Liver (tissue), 9 donors: ENCODE data around the gene ELMO2. TPM values are rescaled to one million over a fixed set of nuclear protein-coding genes. Genes with fewer than 3 reads are reported as not detected.

Source experiments
- DNase-seq: peaks from one replicate; pipeline ENCODE4 v3.0.0-alpha.2; 2017; ENCODE audit warnings: low spot score
- H3K27ac ChIP-seq, 2 donors: one replicate each; pipeline ENCODE4 v1.7.0; 2013; ENCODE audit warnings: inconsistent platforms in 2 of 2, low read length in 2 of 2, control low read depth in 1 of 2, low read depth in 1 of 2, mild to moderate bottlenecking in 1 of 2
- H3K27me3 ChIP-seq, 4 donors: one replicate each; pipeline versions ENCODE4 v1.6.1 to v1.7.0; 2013; ENCODE audit warnings: low read length in 3 of 4, inconsistent platforms in 1 of 4, mild to moderate bottlenecking in 1 of 4, moderate library complexity in 1 of 4; ENCODE audit not compliant: control insufficient read depth in 4 of 4, insufficient read depth in 4 of 4
- H3K36me3 ChIP-seq, 4 donors: one replicate each; pipeline versions ENCODE4 v1.6.1 to v1.7.0; 2013; ENCODE audit warnings: low read length in 3 of 4, mild to moderate bottlenecking in 3 of 4, low read depth in 1 of 4, moderate library complexity in 1 of 4; ENCODE audit not compliant: control insufficient read depth in 4 of 4, insufficient read depth in 3 of 4
- H3K4me1 ChIP-seq, 4 donors: one replicate each; pipeline versions ENCODE4 v1.6.1 to v1.7.0; 2013; ENCODE audit warnings: low read length in 3 of 4, mild to moderate bottlenecking in 3 of 4, moderate library complexity in 1 of 4; ENCODE audit not compliant: control insufficient read depth in 4 of 4, insufficient read depth in 4 of 4
- H3K4me3 ChIP-seq, 3 donors: one replicate each; pipeline versions ENCODE4 v1.6.1 to v1.7.0; 2013; ENCODE audit warnings: low read length in 3 of 3, control low read depth in 1 of 3, low read depth in 1 of 3, mild to moderate bottlenecking in 1 of 3
- H3K9ac ChIP-seq, 2 donors: one replicate each; pipeline ENCODE4 v1.7.0; 2013; ENCODE audit warnings: low read length in 2 of 2, mild to moderate bottlenecking in 2 of 2, moderate library complexity in 2 of 2, control low read depth in 1 of 2, low read depth in 1 of 2
- H3K9me3 ChIP-seq, 4 donors: one replicate each; pipeline versions ENCODE4 v1.6.1 to v1.7.0; 2013; ENCODE audit warnings: low read length in 3 of 4; ENCODE audit not compliant: control insufficient read depth in 4 of 4
- ATF3 ChIP-seq: IDR thresholded peaks from 2 replicates; pipeline ENCODE4 v1.6.1; 2016; ENCODE audit warnings: antibody characterized with exemption
- EGR1 ChIP-seq, 2 donors: IDR thresholded peaks; 2 replicates each; pipeline ENCODE4 v1.6.1; 2016 to 2018; ENCODE audit warnings: antibody characterized with exemption in 2 of 2, low read depth in 2 of 2
- FOXA1 ChIP-seq: IDR thresholded peaks from 2 replicates; pipeline ENCODE4 v1.6.1; 2016; ENCODE audit warnings: antibody characterized with exemption
- FOXA2 ChIP-seq: IDR thresholded peaks from 2 replicates; pipeline ENCODE4 v1.6.1; 2016; ENCODE audit warnings: antibody characterized with exemption
- HNF4A ChIP-seq, 2 donors: conservative IDR thresholded peaks; 2 replicates each; pipeline ENCODE4 v1.6.1; 2016; ENCODE audit warnings: antibody characterized with exemption in 2 of 2, mild to moderate bottlenecking in 2 of 2
- HNF4G ChIP-seq: IDR thresholded peaks from 2 replicates; pipeline ENCODE4 v1.6.1; 2016; ENCODE audit warnings: antibody characterized with exemption
- MAX ChIP-seq: IDR thresholded peaks from 2 replicates; pipeline ENCODE4 v1.6.1; 2016; ENCODE audit warnings: antibody characterized with exemption
- NR2F2 ChIP-seq: IDR thresholded peaks from 2 replicates; pipeline ENCODE4 v1.6.1; 2016; ENCODE audit warnings: antibody characterized with exemption
- RAD21 ChIP-seq, 2 donors: IDR thresholded peaks; 2 replicates each; pipeline ENCODE4 v1.6.1; 2016; ENCODE audit warnings: antibody characterized with exemption in 2 of 2, mild to moderate bottlenecking in 2 of 2
- RXRA ChIP-seq, 2 donors: IDR thresholded peaks; 2 replicates each; pipeline ENCODE4 v1.6.1; 2017 to 2018; ENCODE audit warnings: antibody characterized with exemption in 2 of 2, mild to moderate bottlenecking in 1 of 2
- TAF1 ChIP-seq: conservative IDR thresholded peaks from 2 replicates; pipeline ENCODE4 v1.6.1; 2016; ENCODE audit warnings: antibody characterized with exemption, mild to moderate bottlenecking
- ZBTB33 ChIP-seq: IDR thresholded peaks from 2 replicates; pipeline ENCODE4 v1.6.1; 2016; ENCODE audit warnings: antibody characterized with exemption
- whole genome bisulfite sequencing: extraction: QIAGEN DNeasy Blood & Tissue Kit; methylation state at CpG from one replicate; pipeline ENCODE4 v1.1.7; 2013; 5-methylcytosine and 5-hydroxymethylcytosine counted together
- polyA plus RNA-seq, 2 donors: library from polyadenylated mRNA; stranded (reverse) in 1 of 2; unstranded in 1 of 2; fragments of 200-250 nt in 1 of 2; fragments of >200 nt in 1 of 2; fragmentation: Nextera tagmentation in 1 of 2; extraction: Ambion mirVana in 1 of 2; gene quantifications; one replicate each; pipeline versions ENCODE4 v1.2.1 to v1.2.3, GENCODE V29; 2013 to 2015
- total RNA-seq, 2 donors: library from RNA; depleted of rRNA; stranded (reverse); fragments of >200 nt; gene quantifications; one replicate each; pipeline ENCODE4 v1.2.3, GENCODE V29; 2014
- TF ChIP-seq, protein P1 (sequence below): fragments of 150-350 bp; IDR thresholded peaks from 2 replicates; pipeline ENCODE4 v1.5.1; 2017; ENCODE audit warnings: improper control_type of control experiment, low read depth, low read length; ENCODE audit not compliant: missing input control
- donor health status: healthy.
- donor health status: healthy.
- donor health status: healthy.
- donor health status: healthy.
- donor health status: healthy.

Gene ELMO2
- total and polyA plus RNA-seq, 4 donors: 7.9 to 16.0 (median 13.9) TPM

- 90% methylated on average over 3 of the region's 3 CpGs for WGBS
- no peak for DNase-seq
- Histone ChIP-seq H3K9ac (no peak overlapping the region), H3K4me1 (peaks cover 19 to 42% (median 29%) of the 10 kb centered on the region in 4 donors), H3K27ac (peak overlapping the region in 1 of 2 donors; percentile 29), H3K36me3 (peaks cover under 1 to 8% (median 4%) of the 10 kb centered on the region in 4 donors), H3K4me3 (no peak overlapping the region), H3K9me3 (no peaks in the 10 kb centered on the region), H3K27me3 (no peaks in the 10 kb centered on the region)
- TF ChIP-seq MAX (no peak), FOXA1 (no peak), EGR1 (IDR thresholded peaks at IDR 0.05; ENCODE audit: low read depth in 2 of 2) (no peak), NR2F2 (no peak), TAF1 (no peak), ZBTB33 (no peak), ATF3 (no peak), HNF4G (no peak), RAD21 (IDR thresholded peaks at IDR 0.05) (no peak), HNF4A (conservative IDR thresholded peaks at IDR 0.05) (no peak)
- TF ChIP-seq, protein P1, sequence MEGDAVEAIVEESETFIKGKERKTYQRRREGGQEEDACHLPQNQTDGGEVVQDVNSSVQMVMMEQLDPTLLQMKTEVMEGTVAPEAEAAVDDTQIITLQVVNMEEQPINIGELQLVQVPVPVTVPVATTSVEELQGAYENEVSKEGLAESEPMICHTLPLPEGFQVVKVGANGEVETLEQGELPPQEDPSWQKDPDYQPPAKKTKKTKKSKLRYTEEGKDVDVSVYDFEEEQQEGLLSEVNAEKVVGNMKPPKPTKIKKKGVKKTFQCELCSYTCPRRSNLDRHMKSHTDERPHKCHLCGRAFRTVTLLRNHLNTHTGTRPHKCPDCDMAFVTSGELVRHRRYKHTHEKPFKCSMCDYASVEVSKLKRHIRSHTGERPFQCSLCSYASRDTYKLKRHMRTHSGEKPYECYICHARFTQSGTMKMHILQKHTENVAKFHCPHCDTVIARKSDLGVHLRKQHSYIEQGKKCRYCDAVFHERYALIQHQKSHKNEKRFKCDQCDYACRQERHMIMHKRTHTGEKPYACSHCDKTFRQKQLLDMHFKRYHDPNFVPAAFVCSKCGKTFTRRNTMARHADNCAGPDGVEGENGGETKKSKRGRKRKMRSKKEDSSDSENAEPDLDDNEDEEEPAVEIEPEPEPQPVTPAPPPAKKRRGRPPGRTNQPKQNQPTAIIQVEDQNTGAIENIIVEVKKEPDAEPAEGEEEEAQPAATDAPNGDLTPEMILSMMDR: no peak
Measured at GRCh38 chr20:46398963-46399362, 7.5 kb downstream of the ELMO2 start.

GRCh38 chr20:46396052-46396740 lies 10.2 kb downstream of the ELMO2 start:
- no peak for DNase-seq
- Histone ChIP-seq H3K4me1 (peaks cover 11 to 22% (median 15%) of the 10 kb centered on the region in 4 donors), H3K9me3 (no peaks in the 10 kb centered on the region), H3K4me3 (no peak overlapping the region), H3K27ac (no peak overlapping the region), H3K36me3 (peaks cover 4 to 30% (median 22%) of the 10 kb centered on the region in 4 donors), H3K27me3 (no peaks in the 10 kb centered on the region), H3K9ac (no peak overlapping the region)
- WGBS: 78% methylated on average over 7 of the region's 7 CpGs
- TF ChIP-seq RXRA (IDR thresholded peaks at IDR 0.05) (no peak), FOXA1 (no peak), TAF1 (no peak), MAX (no peak), NR2F2 (no peak), HNF4A (conservative IDR thresholded peaks at IDR 0.05) (no peak), FOXA2 (no peak)
- TF ChIP-seq, protein P1: no peak
